Right ventricle myocardium inferior (tissue), 1 donor: Measurements from ENCODE around the gene PRAMEF18. TPM values are rescaled to one million over a fixed set of nuclear protein-coding genes. Genes with fewer than 3 reads are reported as not detected.
"Not testable (repeated sequence)": the region's sequence is repeated elsewhere in the genome, so short reads cannot be mapped to it uniquely, and the experiment has no call there.

ENCODE experiments used
- ATAC-seq: fragments of 200-7000 bp; cut with Tn5 transposase; one replicate; pipeline ENCODE4 v1.9.1; 2020; ENCODE audit warnings: mild to moderate bottlenecking, moderate library complexity
- DNase-seq: peaks from one replicate; pipeline ENCODE4 v3.0.0; 2021; ENCODE audit errors: missing footprints
- intact Hi-C: fragments of 100-400 bp; cut with DNase I; formaldehyde crosslinking; loops from one replicate; pipeline ENCODE4 v1.11.0; 2022
- total RNA-seq: library from RNA; stranded (reverse); fragmentation: NEBNext Ultra II Directional; extraction: Animal tissue kit (Norgen Biotek cat#: 25700); gene quantifications from one replicate; pipeline ENCODE4 v1.2.1, GENCODE V29; 2021
- donor health status: DM: no; HTN: yes; CAD: no; lungs with severe emphysema.

Gene PRAMEF18
- total RNA-seq, 1 donor from 2014 or later: not detected

DNA sequence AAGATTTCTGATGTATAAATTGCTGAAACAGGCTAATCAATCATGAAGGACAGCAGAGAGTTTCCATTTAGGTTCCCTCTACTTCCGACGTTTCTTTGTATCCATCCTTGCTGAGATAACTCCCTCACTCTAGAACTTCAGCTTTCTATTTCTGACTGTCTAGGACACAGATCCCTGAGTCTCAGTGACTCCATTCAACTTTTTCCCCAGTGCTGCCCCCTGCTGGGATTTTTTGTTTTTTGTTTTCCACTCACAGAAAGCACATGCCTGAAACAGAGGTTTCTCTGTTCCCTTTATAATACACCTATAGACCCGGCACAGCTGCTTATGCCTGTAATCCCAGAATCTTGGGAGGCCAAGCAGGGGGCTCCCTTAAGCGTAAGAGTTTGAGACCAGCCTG is 3.2 kb downstream of the PRAMEF18 start:
- ATAC-seq, intact Hi-C loops, DNase-seq: not testable (repeated sequence)

DNA sequence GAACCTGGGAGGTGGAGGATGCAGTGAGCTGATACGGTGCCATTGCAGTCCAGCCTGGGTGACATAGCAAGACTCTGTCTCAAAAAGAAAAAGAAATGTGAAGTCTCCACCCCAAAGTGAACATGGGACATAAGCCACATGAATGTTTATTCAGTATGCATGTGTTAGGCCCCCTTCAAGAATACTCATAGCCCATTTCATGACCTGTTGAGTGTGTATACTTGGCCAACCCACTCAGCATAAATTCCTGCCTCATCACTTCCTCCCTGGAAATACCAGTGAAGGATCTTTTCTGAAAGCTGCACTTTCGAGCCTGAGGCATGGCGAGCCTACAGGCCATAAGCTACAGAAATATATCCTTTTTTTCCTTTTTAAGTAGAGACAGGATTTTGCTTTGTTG is 6.8 kb downstream of the PRAMEF18 start:
- ATAC-seq, DNase-seq, intact Hi-C loops: not testable (repeated sequence)

DNA sequence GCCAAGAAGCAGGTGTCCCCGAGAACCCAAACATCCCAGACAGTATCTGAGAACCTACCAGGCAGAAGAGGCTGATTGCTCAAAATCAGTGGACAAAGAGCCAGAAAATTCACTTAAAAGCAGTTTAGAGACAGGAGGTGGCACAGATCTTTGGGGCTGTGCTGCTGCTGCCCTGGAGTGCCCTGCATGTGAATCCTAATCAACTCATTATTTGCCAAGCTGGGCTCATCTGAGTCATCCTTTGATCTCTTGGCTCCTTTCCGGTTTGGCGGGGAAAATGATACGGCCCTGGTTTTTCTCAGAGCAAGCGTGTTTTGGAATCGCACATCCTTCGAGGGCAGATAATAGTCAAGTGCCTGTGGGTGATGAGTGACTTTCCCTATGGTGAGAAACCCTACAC is 9.3 kb downstream of the PRAMEF18 start:
- DNase-seq, intact Hi-C loops, ATAC-seq: not testable (repeated sequence)

DNA sequence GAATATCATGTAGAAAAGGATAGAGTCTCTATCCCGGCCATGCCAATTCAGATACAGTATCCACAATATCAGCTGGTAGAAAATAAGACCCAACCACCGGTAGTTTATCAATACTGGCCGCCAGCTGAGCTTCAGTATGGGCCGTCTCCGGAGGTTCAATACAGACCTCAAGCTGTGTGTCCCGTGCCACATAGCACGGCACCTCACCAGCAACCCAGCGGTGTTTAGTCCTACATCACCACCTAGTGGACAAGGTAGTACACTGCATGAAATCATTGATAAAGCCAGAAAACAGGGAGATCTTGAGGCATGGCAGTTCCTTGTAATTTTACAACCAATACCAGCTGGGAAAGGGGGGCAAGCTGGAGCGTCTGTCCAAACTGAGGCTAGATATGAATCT is 17.2 kb downstream of the PRAMEF18 start:
- DNase-seq, ATAC-seq, intact Hi-C loops: not testable (repeated sequence)

DNA sequence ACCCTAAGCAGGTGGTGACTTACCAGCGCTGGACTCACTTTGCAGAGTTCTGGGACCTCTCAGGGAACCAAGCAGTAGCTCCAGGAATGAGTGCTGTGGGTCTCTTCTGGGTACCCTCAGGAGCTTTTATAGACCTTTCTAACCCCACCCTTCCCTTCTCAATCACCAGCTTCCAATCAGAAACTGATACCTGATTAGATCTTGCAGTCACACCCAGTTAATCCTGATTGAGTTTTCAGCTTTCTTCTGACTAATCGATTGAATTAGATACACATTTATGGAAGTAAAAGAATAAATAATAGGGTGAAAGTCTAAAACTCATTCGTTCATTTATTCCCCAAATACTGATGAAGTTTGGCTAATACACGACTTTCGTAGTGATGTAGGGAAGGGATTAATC is 24.6 kb downstream of the PRAMEF18 start, which contains the start of gene PRAMEF13:
Gene PRAMEF13, minus strand, starts transcription at position 101 of the 400 bp plus-strand sequence. CDS start 1,820 bp downstream, outside the sequence.
- DNase-seq, intact Hi-C loops, ATAC-seq: not testable (repeated sequence)

Other genes with a start within 250 kb of the PRAMEF18 start
- gene PRAMEF27, start 169.6 kb downstream of the PRAMEF18 start, total RNA-seq: not detected
- gene HNRNPCL3, start 165.4 kb downstream of the PRAMEF18 start, total RNA-seq: not detected
- gene PRAMEF25, start 155.4 kb downstream of the PRAMEF18 start, total RNA-seq: not detected
- not detected for gene HNRNPCL2, start 109.3 kb downstream of the PRAMEF18 start, total RNA-seq
- not detected for gene PRAMEF26, start 70.1 kb downstream of the PRAMEF18 start, total RNA-seq
- gene HNRNPCL4, start 60.5 kb downstream of the PRAMEF18 start, total RNA-seq: not detected
- not detected for gene PRAMEF9, start 54.3 kb downstream of the PRAMEF18 start, total RNA-seq
- gene PRAMEF13, start 24.7 kb downstream of the PRAMEF18 start, total RNA-seq: not detected
- not detected for gene PRAMEF5, start 28.0 kb upstream of the PRAMEF18 start, total RNA-seq
- not detected for gene PRAMEF8, start 59.0 kb upstream of the PRAMEF18 start, total RNA-seq
- not detected for gene PRAMEF33, start 77.4 kb upstream of the PRAMEF18 start, total RNA-seq
- not detected for gene PRAMEF15, start 89.4 kb upstream of the PRAMEF18 start, total RNA-seq
- not detected for gene PRAMEF14, start 121.0 kb upstream of the PRAMEF18 start, total RNA-seq
- not detected for gene PRAMEF19, start 145.8 kb upstream of the PRAMEF18 start, total RNA-seq
- not detected for gene PRAMEF17, start 163.5 kb upstream of the PRAMEF18 start, total RNA-seq
- not detected for gene PRAMEF20, start 184.3 kb upstream of the PRAMEF18 start, total RNA-seq